Smooth muscle cell (in vitro differentiated cells): ENCODE measurements around the gene DUS1L. TPM values are rescaled to one million over a fixed set of nuclear protein-coding genes. Genes with fewer than 3 reads are reported as not detected.

Experiments used
- DNase-seq: peaks from one replicate; lab custom pipeline; 2025; ENCODE audit not compliant: unreplicated experiment; lab: John Stamatoyannopoulos, UW
- H2AFZ ChIP-seq: fragments of 200-600 bp; sonication (generic); 2 replicates; pipeline ENCODE4 v1.6.0; 2016; ENCODE audit warnings: antibody characterized with exemption, low read depth, mild to moderate bottlenecking
- H3F3A ChIP-seq: fragments of 200-600 bp; sonication (generic); 2 replicates; pipeline ENCODE4 v1.6.0; 2017; ENCODE audit warnings: antibody characterized with exemption, low read depth
- H3K27ac ChIP-seq: fragments of 200-600 bp; sonication (generic); 2 replicates; pipeline ENCODE4 v1.5.1; 2016; ENCODE audit warnings: low read depth, mild to moderate bottlenecking
- H3K27me3 ChIP-seq: fragments of 200-600 bp; sonication (generic); 2 replicates; pipeline ENCODE4 v1.6.1; 2016; ENCODE audit warnings: low read depth, mild to moderate bottlenecking
- H3K36me3 ChIP-seq: fragments of 200-600 bp; sonication (generic); 2 replicates; pipeline ENCODE4 v1.5.1; 2016; ENCODE audit warnings: low read depth
- H3K4me1 ChIP-seq: fragments of 200-600 bp; sonication (generic); 2 replicates; pipeline ENCODE4 v1.5.1; 2016; ENCODE audit warnings: low read depth
- H3K4me2 ChIP-seq: fragments of 200-600 bp; sonication (generic); 2 replicates; pipeline ENCODE4 v1.6.0; 2016; ENCODE audit warnings: mild to moderate bottlenecking
- H3K4me3 ChIP-seq: fragments of 200-600 bp; sonication (generic); 2 replicates; pipeline ENCODE4 v1.5.1; 2016; ENCODE audit warnings: mild to moderate bottlenecking
- H3K79me2 ChIP-seq: fragments of 200-600 bp; sonication (generic); 2 replicates; pipeline ENCODE4 v1.6.0; 2016; ENCODE audit warnings: low read depth, mild to moderate bottlenecking
- H3K9ac ChIP-seq: fragments of 200-600 bp; sonication (generic); 2 replicates; pipeline ENCODE4 v1.6.0; 2016; ENCODE audit warnings: low read depth
- H3K9me3 ChIP-seq: fragments of 200-600 bp; sonication (generic); replicated peaks from 2 replicates; pipeline ENCODE4 v1.5.1; 2016; ENCODE audit warnings: low read depth
- H4K20me1 ChIP-seq: fragments of 200-600 bp; sonication (generic); 2 replicates; pipeline ENCODE4 v1.6.0; 2016; ENCODE audit warnings: low read depth
- WGBS: methylation state at CpG from one replicate; pipeline ENCODE4 v1.1.7; 2016; ENCODE audit warnings: low lambda C conversion rate; 5-methylcytosine and 5-hydroxymethylcytosine counted together
- polyA plus RNA-seq: library from polyadenylated mRNA; unstranded; fragments of >200 nt; fragmentation: Nextera tagmentation; extraction: Ambion mirVana; gene quantifications from 2 replicates; pipeline ENCODE4 v1.2.1, GENCODE V29; 2016
- total RNA-seq: library from RNA; depleted of rRNA; stranded (reverse); fragments of >200 nt; gene quantifications from 2 replicates; pipeline ENCODE4 v1.2.3, GENCODE V29; 2014
- TF ChIP-seq, protein P1 (sequence below): fragments of 200-600 bp; sonication (generic); IDR thresholded peaks from 2 replicates; pipeline ENCODE4 v1.5.1; 2017; ENCODE audit warnings: borderline replicate concordance, mild to moderate bottlenecking, antibody characterized with exemption; ENCODE audit not compliant: insufficient read depth, poor library complexity, severe bottlenecking

The DUS1L gene
- total and polyA plus RNA-seq, 2 experiments from 2014 or later: 49.4 to 125 TPM

DNA sequence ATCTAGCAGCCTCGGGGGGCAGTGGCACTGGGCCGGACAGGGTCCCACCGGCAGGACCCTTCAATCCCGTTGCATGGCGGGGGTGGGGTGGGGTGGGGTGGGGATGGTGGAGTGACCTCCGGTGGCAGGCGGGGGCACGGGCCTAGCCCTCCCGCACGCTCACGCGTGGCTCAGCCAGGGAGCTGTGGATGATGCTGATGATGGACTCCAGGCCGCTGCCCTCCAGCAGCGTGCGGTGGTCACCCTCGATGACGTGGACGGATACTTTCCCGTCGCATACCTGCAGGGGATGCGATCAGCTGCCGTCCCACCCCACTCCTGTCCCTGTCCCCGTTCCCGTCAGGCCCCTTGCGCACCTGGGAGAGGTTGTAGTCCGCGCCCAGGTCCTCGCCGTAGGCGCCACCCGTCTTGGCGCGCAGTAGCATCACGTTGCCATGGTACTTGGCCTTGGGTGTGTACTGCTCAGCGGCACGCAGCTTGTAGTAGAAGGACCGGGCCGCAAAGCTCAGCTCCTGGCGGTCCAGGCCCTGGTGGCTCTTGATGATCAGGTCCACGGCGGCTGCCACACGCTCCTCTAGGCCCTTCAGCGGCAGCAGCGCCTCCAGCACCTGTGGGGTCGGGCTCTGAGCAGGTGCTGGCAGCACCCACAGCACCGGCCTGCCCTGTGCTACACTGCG is 13.5 kb upstream of the DUS1L start:
- DNase-seq: no peak
- TF ChIP-seq, protein P1, sequence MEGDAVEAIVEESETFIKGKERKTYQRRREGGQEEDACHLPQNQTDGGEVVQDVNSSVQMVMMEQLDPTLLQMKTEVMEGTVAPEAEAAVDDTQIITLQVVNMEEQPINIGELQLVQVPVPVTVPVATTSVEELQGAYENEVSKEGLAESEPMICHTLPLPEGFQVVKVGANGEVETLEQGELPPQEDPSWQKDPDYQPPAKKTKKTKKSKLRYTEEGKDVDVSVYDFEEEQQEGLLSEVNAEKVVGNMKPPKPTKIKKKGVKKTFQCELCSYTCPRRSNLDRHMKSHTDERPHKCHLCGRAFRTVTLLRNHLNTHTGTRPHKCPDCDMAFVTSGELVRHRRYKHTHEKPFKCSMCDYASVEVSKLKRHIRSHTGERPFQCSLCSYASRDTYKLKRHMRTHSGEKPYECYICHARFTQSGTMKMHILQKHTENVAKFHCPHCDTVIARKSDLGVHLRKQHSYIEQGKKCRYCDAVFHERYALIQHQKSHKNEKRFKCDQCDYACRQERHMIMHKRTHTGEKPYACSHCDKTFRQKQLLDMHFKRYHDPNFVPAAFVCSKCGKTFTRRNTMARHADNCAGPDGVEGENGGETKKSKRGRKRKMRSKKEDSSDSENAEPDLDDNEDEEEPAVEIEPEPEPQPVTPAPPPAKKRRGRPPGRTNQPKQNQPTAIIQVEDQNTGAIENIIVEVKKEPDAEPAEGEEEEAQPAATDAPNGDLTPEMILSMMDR: no peak
- Histone ChIP-seq H3K36me3 (no peaks in the 10 kb centered on the region), H3K27ac (no peak overlapping the region), H3K4me2 (no peak overlapping the region), H2AFZ (no peak overlapping the region), H3F3A (no peaks in the 10 kb centered on the region), H3K4me3 (no peak overlapping the region), H3K9ac (no peak overlapping the region), H3K79me2 (no peaks in the 10 kb centered on the region), H3K9me3 (no peaks in the 10 kb centered on the region), H3K4me1 (no peaks in the 10 kb centered on the region), H3K27me3 (no peaks in the 10 kb centered on the region), H4K20me1 (peaks cover 34% of the 10 kb centered on the region)
- 95% methylated on average over 38 of the region's 47 CpGs for WGBS

DNA sequence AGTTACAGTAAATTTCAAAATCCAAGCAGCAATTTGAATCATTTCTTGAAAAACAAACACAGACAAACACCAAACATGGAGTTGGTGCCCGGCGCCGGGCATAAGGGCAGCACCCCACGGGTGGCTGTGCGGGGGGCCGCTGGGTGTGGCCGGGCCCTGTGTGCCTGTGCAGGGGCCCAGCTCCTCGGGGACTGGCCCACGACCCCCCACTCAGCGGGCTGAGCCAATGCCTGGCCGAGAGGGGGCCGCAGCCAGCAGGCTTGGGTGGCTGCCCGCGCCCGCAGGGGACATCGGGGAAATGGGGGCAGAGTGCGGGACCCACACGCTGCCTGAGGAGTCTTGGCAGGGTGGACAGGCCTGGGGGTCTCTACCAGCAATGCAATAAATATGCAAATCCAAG is 12.8 kb upstream of the DUS1L start:
- Histone ChIP-seq H4K20me1 (peaks cover 27% of the 10 kb centered on the region), H3K27ac (no peak overlapping the region), H3K79me2 (no peaks in the 10 kb centered on the region), H3K4me3 (no peak overlapping the region), H3K27me3 (no peaks in the 10 kb centered on the region), H3K4me1 (no peaks in the 10 kb centered on the region), H3K4me2 (no peak overlapping the region), H2AFZ (no peak overlapping the region), H3K9me3 (no peaks in the 10 kb centered on the region), H3K36me3 (no peaks in the 10 kb centered on the region), H3K9ac (no peak overlapping the region), H3F3A (no peaks in the 10 kb centered on the region)
- DNase-seq: no peak
- over 99% methylated on average over 18 of the region's 18 CpGs for WGBS
- TF ChIP-seq, protein P1: no peak

- Histone ChIP-seq H3K27ac (no peak overlapping the region), H3F3A (no peaks in the 10 kb centered on the region), H4K20me1 (peaks cover 20% of the 10 kb centered on the region), H3K9me3 (no peaks in the 10 kb centered on the region), H3K79me2 (no peaks in the 10 kb centered on the region), H2AFZ (no peak overlapping the region), H3K36me3 (no peaks in the 10 kb centered on the region), H3K9ac (no peak overlapping the region), H3K27me3 (no peaks in the 10 kb centered on the region), H3K4me2 (no peak overlapping the region), H3K4me3 (no peak overlapping the region), H3K4me1 (no peaks in the 10 kb centered on the region)
- DNase-seq: no peak
- TF ChIP-seq, protein P1: no peak
- WGBS: 89% methylated on average over 28 of the region's 28 CpGs
Measured at GRCh38 chr17:82077617-82078358, 12.2 kb upstream of the DUS1L start.
